Spleen (tissue), 11 donors: ENCODE data around the gene SERHL2. TPM values are rescaled to one million over a fixed set of nuclear protein-coding genes. Genes with fewer than 3 reads are reported as not detected.
A peak's percentile ranks its signal among the peaks of the same experiment; 100 is the strongest.

Experiments
- DNase-seq: peaks from one replicate; pipeline ENCODE4 v3.0.0-alpha.2; 2020
- H3K27ac ChIP-seq, 8 donors: fragments of 200-600 bp; sonication (generic) in 7 of 8; 1 replicate in 4 of 8; 2 replicates in 4 of 8; pipeline versions ENCODE4 v1.5.0 to v1.8.0; 2016 to 2021; ENCODE audit warnings: inconsistent platforms in 4 of 8, mild to moderate bottlenecking in 4 of 8, moderate library complexity in 1 of 8
- H3K27me3 ChIP-seq, 7 donors: fragments of 200-600 bp; sonication (generic) in 6 of 7; replicated peaks in 1 of 7; 1 replicate in 4 of 7; 2 replicates in 3 of 7; pipeline versions ENCODE4 v1.5.0 to v1.8.0; 2016 to 2021; ENCODE audit warnings: inconsistent platforms in 3 of 7, mild to moderate bottlenecking in 1 of 7
- H3K36me3 ChIP-seq, 6 donors: fragments of 200-600 bp; sonication (generic) in 5 of 6; 1 replicate in 4 of 6; 2 replicates in 2 of 6; pipeline versions ENCODE4 v1.5.0 to v1.8.0; 2016 to 2021; ENCODE audit warnings: inconsistent platforms in 2 of 6
- H3K4me1 ChIP-seq, 6 donors: fragments of 200-600 bp; sonication (generic) in 5 of 6; 1 replicate in 3 of 6; 2 replicates in 3 of 6; pipeline versions ENCODE4 v1.5.0 to v1.8.0; 2016 to 2021; ENCODE audit warnings: inconsistent platforms in 3 of 6
- H3K4me3 ChIP-seq, 8 donors: fragments of 200-600 bp; sonication (generic) in 7 of 8; 1 replicate in 4 of 8; 2 replicates in 4 of 8; pipeline versions ENCODE4 v1.5.0 to v1.8.0; 2016 to 2021; ENCODE audit warnings: inconsistent platforms in 4 of 8, mild to moderate bottlenecking in 4 of 8, moderate library complexity in 2 of 8
- H3K9me3 ChIP-seq, 8 donors: fragments of 200-600 bp; sonication (generic) in 7 of 8; 1 replicate in 4 of 8; 2 replicates in 4 of 8; pipeline versions ENCODE4 v1.5.0 to v1.8.0; 2016 to 2021; ENCODE audit warnings: inconsistent platforms in 4 of 8
- CTCF ChIP-seq, 11 experiments: fragments of 200-600 bp in 7 of 11; fragments of 450-650 bp in 4 of 11; sonication (generic) in 4 of 11; IDR thresholded peaks in 8 of 11; conservative IDR thresholded peaks in 3 of 11; 1 replicate in 7 of 11; 2 replicates in 4 of 11; pipeline versions ENCODE4 v1.4.0 to v1.8.0; 2016 to 2021; ENCODE audit warnings: antibody characterized with exemption in 11 of 11, inconsistent platforms in 4 of 11, mild to moderate bottlenecking in 1 of 11
- POLR2A ChIP-seq, 3 donors: fragments of 450-650 bp; IDR thresholded peaks; one replicate each; pipeline ENCODE4 v1.5.1; 2017; ENCODE audit warnings: antibody characterized with exemption in 3 of 3, mild to moderate bottlenecking in 1 of 3
- POLR2AphosphoS5 ChIP-seq, 3 donors: sonication (generic); formaldehyde crosslinking; IDR thresholded peaks; one replicate each; pipeline ENCODE4 v1.5.1; 2017; ENCODE audit warnings: antibody characterized with exemption in 3 of 3
- WGBS, 5 donors: extraction: QIAGEN DNeasy Blood & Tissue Kit in 3 of 5; methylation state at CpG; one replicate each; pipeline versions ENCODE4 v1.1.5 to v1.1.7; 2013 to 2018; 5-methylcytosine and 5-hydroxymethylcytosine counted together
- intact Hi-C: fragments of 100-400 bp; cut with DNase I; formaldehyde crosslinking; loops from one replicate; pipeline ENCODE4 v1.15.0; 2023; ENCODE audit warnings: low total_unique reads
- polyA plus RNA-seq, 3 donors: library from polyadenylated mRNA; stranded (reverse); fragments of 200-250 nt; gene quantifications; one replicate each; pipeline ENCODE4 v1.2.1, GENCODE V29; 2013
- total RNA-seq, 7 donors: library from RNA; depleted of rRNA in 3 of 7; stranded (reverse); fragments of >200 nt in 3 of 7; fragmentation: NEBNext Ultra II Directional in 4 of 7; extraction: Animal tissue kit (Norgen Biotek cat#: 25700) in 4 of 7; gene quantifications; one replicate each; pipeline versions ENCODE4 v1.1.0 to v1.2.1, GENCODE V29; 2016 to 2021
- donor health status: healthy with polysubstance abuse.
- donor health status: DM: no; HTN: no; CAD: no; lungs with moderate emphysema.
- donor health status: DM: no; HTN: no; CAD: no.
- donor health status: Bipolar disorder and iron deficiency.
- donor health status: healthy.
- donor health status: DM: no; HTN: no; CAD: no.
- donor health status: DM: yes; HTN: yes; CAD: no.

SERHL2 gene
- total and polyA plus RNA-seq, 10 donors: 1.7 to 4.1 (median 2.8) TPM

GRCh38 chr22:42581762-42582716 is 28.3 kb downstream of the SERHL2 start:
- Histone ChIP-seq H3K4me1 (peaks cover 0 to 55% (median 25%) of the 10 kb centered on the region in 6 donors), H3K27me3 (no peaks in the 10 kb centered on the region), H3K4me3 (peak overlapping the region; percentile 73 to 97 (median 81)), H3K9me3 (no peaks in the 10 kb centered on the region), H3K27ac (peak overlapping the region in 7 of 8 donors; percentile 48 to 81 (median 72)), H3K36me3 (peaks cover 4 to 76% (median 60%) of the 10 kb centered on the region in 6 donors)
- peak; percentile 80 to 89 (median 84) for TF ChIP-seq POLR2AphosphoS5 (IDR thresholded peaks at IDR 0.05)
- no peak for TF ChIP-seq CTCF (IDR thresholded peaks at IDR 0.05 in 8 of 11, conservative IDR thresholded peaks at IDR 0.05 in 3 of 11)
- DNase-seq: peak; percentile 94
- intact Hi-C loops: no loop called here
- 6 to 12% (median 6%) methylated on average over 29 to 64 of the region's 64 CpGs for WGBS, 5 donors

GRCh38 chr22:42582987-42583386 is 29.2 kb downstream of the SERHL2 start:
- 88 to 95% (median 93%) methylated on average over 1 of the region's 1 CpG for WGBS, 5 donors
- H3K27me3 ChIP-seq: no peaks in the 10 kb centered on the region
- no peak for TF ChIP-seq POLR2A (IDR thresholded peaks at IDR 0.05)
- no peak for TF ChIP-seq CTCF (IDR thresholded peaks at IDR 0.05 in 8 of 11, conservative IDR thresholded peaks at IDR 0.05 in 3 of 11)
- no peak for TF ChIP-seq POLR2AphosphoS5 (IDR thresholded peaks at IDR 0.05)
- no peak overlapping the region for H3K4me3 ChIP-seq
- H3K36me3 ChIP-seq: peaks cover 4 to 76% (median 60%) of the 10 kb centered on the region in 6 donors
- no peak for DNase-seq
- no peak overlapping the region for H3K27ac ChIP-seq
- no peaks in the 10 kb centered on the region for H3K9me3 ChIP-seq
- H3K4me1 ChIP-seq: peaks cover 0 to 60% (median 26%) of the 10 kb centered on the region in 6 donors
- intact Hi-C loops: no loop called here

GRCh38 chr22:42584364-42584940 is 30.7 kb downstream of the SERHL2 start:
- 94 to 96% (median 95%) methylated on average over 4 of the region's 4 CpGs for WGBS, 5 donors
- TF ChIP-seq POLR2AphosphoS5 (IDR thresholded peaks at IDR 0.05) (no peak), CTCF (IDR thresholded peaks at IDR 0.05 in 8 of 11, conservative IDR thresholded peaks at IDR 0.05 in 3 of 11) (no peak), POLR2A (IDR thresholded peaks at IDR 0.05) (no peak)
- DNase-seq: no peak
- intact Hi-C loops: no loop called here
- no peaks in the 10 kb centered on the region for H3K9me3 ChIP-seq
- peak overlapping the region in 2 of 8 donors; percentile 4 to 21 for H3K27ac ChIP-seq
- H3K36me3 ChIP-seq: peaks cover 4 to 78% (median 62%) of the 10 kb centered on the region in 6 donors
- no peaks in the 10 kb centered on the region for H3K27me3 ChIP-seq
- H3K4me3 ChIP-seq: no peak overlapping the region
- H3K4me1 ChIP-seq: peaks cover 0 to 61% (median 26%) of the 10 kb centered on the region in 6 donors

- intact Hi-C loops: no loop called here
- H3K27ac ChIP-seq: peak overlapping the region in 3 of 8 donors; percentile 4 to 21 (median 5)
- DNase-seq: no peak
- no peaks in the 10 kb centered on the region for H3K27me3 ChIP-seq
- WGBS, 5 donors: 78 to 95% (median 85%) methylated on average over 6 to 8 of the region's 8 CpGs
- no peak overlapping the region for H3K4me3 ChIP-seq
- TF ChIP-seq POLR2A (IDR thresholded peaks at IDR 0.05): no peak
- TF ChIP-seq POLR2AphosphoS5 (IDR thresholded peaks at IDR 0.05): peak in 1 of 3 donors; percentile 41
- TF ChIP-seq CTCF (IDR thresholded peaks at IDR 0.05 in 8 of 11, conservative IDR thresholded peaks at IDR 0.05 in 3 of 11): no peak
- peaks cover 4 to 78% (median 67%) of the 10 kb centered on the region in 6 donors for H3K36me3 ChIP-seq
- H3K9me3 ChIP-seq: no peaks in the 10 kb centered on the region
- peaks cover 0 to 57% (median 23%) of the 10 kb centered on the region in 6 donors for H3K4me1 ChIP-seq
Measured at GRCh38 chr22:42585096-42585495, 31.3 kb downstream of the SERHL2 start.
